Parathyroid adenoma (tissue), 2 donors: ENCODE measurements around the gene TM4SF18.

Source experiments
- H2AFZ ChIP-seq: fragments of 300-600 bp; sonication (generic); one replicate; pipeline ENCODE4 v1.7.0; 2017; ENCODE audit warnings: antibody characterized with exemption, mild to moderate bottlenecking
- H3K27ac ChIP-seq: fragments of 300-600 bp; sonication (generic); one replicate; pipeline ENCODE4 v1.7.0; 2017
- H3K27me3 ChIP-seq: fragments of 300-600 bp; sonication (generic); one replicate; pipeline ENCODE4 v1.7.0; 2017; ENCODE audit warnings: low read length; ENCODE audit not compliant: control insufficient read depth, insufficient read depth
- H3K36me3 ChIP-seq: fragments of 300-600 bp; sonication (generic); one replicate; pipeline ENCODE4 v1.7.0; 2017; ENCODE audit warnings: low read length; ENCODE audit not compliant: control insufficient read depth, insufficient read depth
- H3K4me1 ChIP-seq: fragments of 300-600 bp; sonication (generic); one replicate; pipeline ENCODE4 v1.7.0; 2017; ENCODE audit warnings: control low read depth
- H3K4me2 ChIP-seq: fragments of 300-600 bp; sonication (generic); one replicate; pipeline ENCODE4 v1.7.0; 2017; ENCODE audit warnings: low read length
- H3K4me3 ChIP-seq: fragments of 300-600 bp; sonication (generic); one replicate; pipeline ENCODE4 v1.7.0; 2017; ENCODE audit warnings: low read depth, low read length
- H3K79me2 ChIP-seq: fragments of 300-600 bp; sonication (generic); one replicate; pipeline ENCODE4 v1.7.0; 2017; ENCODE audit warnings: control low read depth
- H3K9ac ChIP-seq: fragments of 300-600 bp; sonication (generic); one replicate; pipeline ENCODE4 v1.7.0; 2017; ENCODE audit warnings: mild to moderate bottlenecking
- H3K9me3 ChIP-seq: fragments of 300-600 bp; sonication (generic); one replicate; pipeline ENCODE4 v1.7.0; 2017; ENCODE audit warnings: low read length; ENCODE audit not compliant: control insufficient read depth
- CTCF ChIP-seq: fragments of 300-600 bp; sonication (generic); IDR thresholded peaks from one replicate; pipeline ENCODE4 v1.7.0; 2017; ENCODE audit warnings: antibody characterized with exemption, mild to moderate bottlenecking
- donor health status: primary hyperparathyroidism.

TM4SF18 gene

GRCh38 chr3:149371001-149371722 is 37.7 kb upstream of the TM4SF18 start:
- no peaks in the 10 kb centered on the region for H3K79me2 ChIP-seq
- H3K27ac ChIP-seq: no peak overlapping the region
- H3K4me1 ChIP-seq: no peaks in the 10 kb centered on the region
- no peak for TF ChIP-seq CTCF
- H3K9me3 ChIP-seq: no peaks in the 10 kb centered on the region
- H3K4me2 ChIP-seq: no peak overlapping the region
- no peaks in the 10 kb centered on the region for H3K36me3 ChIP-seq
- H3K9ac ChIP-seq: no peak overlapping the region
- H3K4me3 ChIP-seq: no peak overlapping the region
- H3K27me3 ChIP-seq: no peaks in the 10 kb centered on the region
- H2AFZ ChIP-seq: no peak overlapping the region

- Histone ChIP-seq H3K27me3 (no peaks in the 10 kb centered on the region), H3K9me3 (no peaks in the 10 kb centered on the region), H3K4me3 (no peak overlapping the region), H3K9ac (no peak overlapping the region), H3K79me2 (no peaks in the 10 kb centered on the region), H2AFZ (no peak overlapping the region), H3K4me2 (no peak overlapping the region), H3K27ac (no peak overlapping the region), H3K36me3 (no peaks in the 10 kb centered on the region), H3K4me1 (no peaks in the 10 kb centered on the region)
- no peak for TF ChIP-seq CTCF
These were observed 36.8 kb upstream of the TM4SF18 start for GRCh38 chr3:149369991-149370866.

- Histone ChIP-seq H3K4me1 (no peaks in the 10 kb centered on the region), H3K27me3 (no peaks in the 10 kb centered on the region), H2AFZ (no peak overlapping the region), H3K36me3 (no peaks in the 10 kb centered on the region), H3K79me2 (no peaks in the 10 kb centered on the region), H3K9me3 (no peaks in the 10 kb centered on the region), H3K4me2 (no peak overlapping the region), H3K9ac (no peak overlapping the region), H3K4me3 (no peak overlapping the region), H3K27ac (no peak overlapping the region)
- TF ChIP-seq CTCF: no peak
These were observed 35.5 kb upstream of the TM4SF18 start for GRCh38 chr3:149368674-149369497.

- no peak for TF ChIP-seq CTCF
- Histone ChIP-seq H3K4me3 (no peak overlapping the region), H3K9me3 (no peaks in the 10 kb centered on the region), H3K27me3 (no peaks in the 10 kb centered on the region), H2AFZ (no peak overlapping the region), H3K79me2 (no peaks in the 10 kb centered on the region), H3K27ac (no peak overlapping the region), H3K36me3 (no peaks in the 10 kb centered on the region), H3K4me1 (no peaks in the 10 kb centered on the region), H3K9ac (no peak overlapping the region), H3K4me2 (no peak overlapping the region)
These were observed 34.8 kb upstream of the TM4SF18 start for GRCh38 chr3:149368201-149368673.
